Middle frontal gyrus (tissue), 1 donor: ENCODE data around the gene CTSV.
"Not testable (repeated sequence)": the region's sequence is repeated elsewhere in the genome, so short reads cannot be mapped to it uniquely, and the experiment has no call there.

Experiments used
- DNase-seq: peaks from one replicate; pipeline ENCODE4 v3.0.0-alpha.2; 2015; ENCODE audit warnings: low spot score; ENCODE audit errors: extremely low spot score

CTSV gene

DNA sequence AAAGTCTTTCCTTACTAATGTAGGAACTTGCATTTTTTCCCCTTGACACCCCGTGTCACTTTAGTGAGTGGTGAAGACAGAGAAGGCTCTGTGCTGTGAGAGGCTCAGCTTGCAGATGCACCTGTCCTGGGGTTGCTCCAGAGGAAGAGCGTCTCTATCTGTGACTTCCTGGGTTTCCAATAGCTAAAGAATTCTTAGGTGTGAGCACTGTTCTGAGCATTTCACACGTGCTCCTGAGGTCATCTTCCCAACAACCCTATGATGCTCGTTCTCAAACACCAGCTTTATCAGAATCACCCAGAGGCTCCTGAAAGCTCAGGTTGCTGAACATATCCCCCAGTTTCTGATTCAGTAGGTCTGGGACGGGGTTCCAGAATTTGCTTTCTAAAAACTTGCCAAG is 6.4 kb upstream of the CTSV start:
- no peak for DNase-seq

GRCh38 chr9:97041898-97042297 is 3.0 kb upstream of the CTSV start:
- no peak for DNase-seq

GRCh38 chr9:97039514-97039860 is 545 bp upstream of the CTSV start:
- DNase-seq: no peak

DNA sequence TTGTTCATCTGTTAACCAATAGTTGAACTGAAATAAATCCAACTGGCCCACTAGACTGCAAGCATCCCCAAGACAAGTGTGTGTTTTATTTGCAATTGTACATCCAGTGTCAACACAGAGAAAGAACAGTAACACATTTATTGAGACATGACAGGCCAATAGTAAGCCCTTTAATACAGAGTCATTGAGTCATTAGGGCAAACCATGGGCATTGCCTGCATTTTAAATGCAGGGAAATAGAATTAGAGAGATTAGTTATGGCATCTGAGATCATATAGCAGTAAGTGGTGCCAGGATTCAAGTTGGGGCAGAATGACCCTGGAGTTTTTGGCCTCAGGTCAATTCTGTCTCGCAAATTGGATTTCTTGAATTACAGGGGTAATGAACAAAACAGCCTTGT is 15.4 kb downstream of the CTSV start:
- not testable (repeated sequence) for DNase-seq

- DNase-seq: peak; percentile 53
Measured at GRCh38 chr9:97013151-97014132, 25.5 kb downstream of the CTSV start.

DNA sequence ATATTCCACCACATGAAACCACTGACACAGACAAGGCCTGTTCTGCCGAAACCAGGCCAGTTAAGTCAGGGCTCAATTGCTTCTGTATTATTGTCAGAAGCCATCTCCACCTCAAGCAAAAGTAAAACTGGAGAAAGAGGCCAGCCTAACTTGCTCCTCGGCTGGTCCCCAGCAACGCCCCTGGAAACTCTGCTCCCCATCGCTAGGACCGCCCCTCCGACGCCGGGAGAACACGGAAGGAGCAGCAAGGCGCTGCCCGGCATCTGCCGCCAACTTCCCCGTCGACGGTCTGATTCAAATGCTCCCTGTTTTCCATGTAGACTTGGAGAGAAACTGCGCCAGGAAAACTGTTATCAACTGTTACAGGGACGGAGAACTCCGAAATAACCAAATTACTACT is 26.3 kb downstream of the CTSV start:
- not testable (repeated sequence) for DNase-seq

- not testable (repeated sequence) for DNase-seq
Measured at GRCh38 chr9:97002195-97002594, 36.7 kb downstream of the CTSV start.

- DNase-seq: not testable (repeated sequence)
Measured at GRCh38 chr9:97001338-97001737, 37.6 kb downstream of the CTSV start.

GRCh38 chr9:97000139-97000787 is 38.7 kb downstream of the CTSV start:
- DNase-seq: not testable (repeated sequence)

DNA sequence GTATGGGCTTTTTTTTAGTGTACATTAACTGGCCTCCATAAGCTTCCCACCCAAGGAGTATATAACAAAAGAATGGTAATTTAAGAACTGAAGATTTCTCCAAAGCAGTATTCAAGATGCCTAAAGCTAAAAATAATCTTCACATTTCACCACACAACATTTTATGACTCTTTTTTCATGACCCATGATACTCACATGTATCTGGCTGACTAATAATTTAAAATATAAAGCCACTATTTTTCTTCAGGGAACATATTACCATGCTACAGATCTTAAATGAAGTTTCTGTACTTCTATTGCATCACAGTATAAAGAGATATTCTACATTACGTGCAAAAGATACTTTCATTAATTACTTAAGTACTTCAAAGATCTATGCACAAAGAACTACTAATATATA is 39.2 kb downstream of the CTSV start:
- not testable (repeated sequence) for DNase-seq

DNA sequence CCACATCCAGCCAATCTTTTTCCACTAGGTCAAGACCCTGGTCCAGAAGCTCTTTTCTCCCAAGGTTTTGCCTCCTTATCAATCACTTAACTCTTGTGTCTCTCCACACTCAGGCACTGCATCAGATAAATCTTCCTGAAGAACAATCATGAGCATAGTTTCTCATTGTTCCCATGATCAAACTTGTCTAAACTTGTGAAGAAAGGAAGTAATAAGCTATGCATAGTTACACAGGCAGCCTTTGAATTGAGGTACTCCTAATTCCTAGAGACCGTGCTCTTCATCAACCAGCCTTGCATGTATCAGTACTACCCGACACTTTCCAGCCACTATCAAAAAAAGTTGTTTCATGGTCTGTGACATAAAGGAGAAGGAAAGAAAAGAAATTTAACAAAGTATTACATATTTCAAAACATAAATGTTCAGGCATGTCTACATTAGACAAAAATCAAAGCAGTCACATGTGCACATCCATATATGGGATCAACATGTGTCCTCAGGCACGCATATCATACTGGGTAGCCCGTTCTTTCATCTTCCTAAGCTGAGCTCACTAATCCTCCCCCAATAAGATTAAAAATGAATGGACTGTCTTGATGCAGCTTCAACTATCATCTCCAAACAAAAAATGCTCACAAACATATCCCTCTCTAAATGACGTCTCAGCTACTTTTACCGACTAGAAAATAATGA is 41.8 kb downstream of the CTSV start:
- DNase-seq: not testable (repeated sequence)

DNA sequence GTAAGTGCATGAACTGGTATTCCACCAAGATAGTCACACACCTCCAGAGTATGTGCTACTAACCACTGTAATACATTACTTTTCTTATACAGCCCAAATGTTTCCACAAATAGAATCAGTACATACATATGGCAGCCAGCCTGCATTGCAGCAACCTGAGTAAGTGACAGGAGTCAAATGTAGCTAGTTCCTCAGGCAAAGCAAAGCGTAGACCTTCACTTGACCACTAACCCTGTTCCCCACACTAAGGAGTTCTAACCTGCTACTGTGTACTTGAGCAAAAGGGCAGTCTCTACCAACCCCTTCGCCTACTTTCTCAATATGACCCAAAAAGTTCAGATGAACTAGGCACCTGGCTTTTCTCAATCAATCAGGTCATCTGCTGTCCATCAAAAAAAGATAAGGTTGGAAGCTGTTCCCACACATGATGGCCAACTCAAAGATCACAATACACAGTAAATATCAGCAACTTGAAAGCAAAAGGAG is 44.4 kb downstream of the CTSV start:
- not testable (repeated sequence) for DNase-seq

DNA sequence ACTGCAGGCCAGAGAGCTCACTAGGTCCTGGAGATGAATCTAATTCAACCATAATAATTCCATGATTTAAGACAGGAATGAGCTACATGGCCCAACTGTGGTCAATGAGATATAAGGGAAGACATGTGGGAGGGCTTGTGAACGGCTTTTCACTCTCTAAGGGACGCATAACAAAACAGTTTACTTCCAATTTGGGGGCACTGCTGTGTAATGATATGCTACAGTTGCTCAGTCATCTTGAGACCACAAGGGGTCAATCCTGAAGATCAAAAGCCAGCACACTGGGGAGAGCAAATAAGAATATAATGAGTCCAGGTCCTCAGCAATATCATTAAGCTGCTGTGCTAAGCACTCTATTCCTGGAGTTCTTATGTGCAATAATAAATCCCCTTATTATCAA is 46.6 kb downstream of the CTSV start:
- not testable (repeated sequence) for DNase-seq

DNA sequence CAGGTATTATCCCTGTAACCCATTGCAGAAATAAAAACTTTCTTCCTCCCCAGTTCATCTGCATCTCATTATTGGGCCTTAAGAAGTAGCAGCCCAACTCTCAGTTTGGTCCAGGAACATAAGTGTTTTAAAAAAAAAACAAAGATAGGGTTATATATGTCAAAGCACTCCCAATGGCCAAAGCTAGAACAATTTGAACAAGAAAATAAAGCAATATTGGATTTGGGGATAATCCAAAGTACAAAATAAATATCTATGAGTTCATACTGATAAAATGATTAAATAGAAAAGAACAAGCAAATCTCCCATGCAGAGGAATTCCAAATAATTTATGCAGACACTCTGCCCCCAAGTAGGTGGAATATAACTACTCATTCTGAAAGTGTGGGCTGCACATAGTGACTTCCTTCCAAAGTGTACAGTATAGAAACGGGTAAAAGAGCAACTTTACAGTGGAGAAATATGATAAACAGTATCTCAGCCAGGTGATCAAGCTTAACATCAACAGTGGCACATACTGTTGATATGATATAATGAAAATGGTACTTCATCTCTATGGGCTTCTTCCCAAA is 49.1 kb downstream of the CTSV start:
- DNase-seq: not testable (repeated sequence)

DNA sequence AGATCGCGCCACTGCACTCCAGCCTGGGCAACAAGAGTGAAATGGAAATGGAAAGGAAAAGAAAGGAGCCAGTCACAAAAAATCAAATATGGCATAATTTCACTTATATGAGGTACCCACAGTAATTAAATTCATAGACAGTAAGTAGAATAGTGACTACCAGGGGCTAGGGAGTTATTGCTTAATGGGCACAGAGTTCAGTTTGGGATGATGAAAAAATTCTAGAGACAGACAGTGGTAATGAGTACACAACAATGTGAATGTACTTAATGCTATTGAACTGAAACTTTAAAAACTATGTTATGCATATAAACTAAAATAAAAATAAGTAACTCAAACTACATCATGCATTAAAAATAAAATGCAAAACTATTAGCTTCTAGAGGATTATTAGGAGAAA is 54.1 kb downstream of the CTSV start:
- not testable (repeated sequence) for DNase-seq

DNA sequence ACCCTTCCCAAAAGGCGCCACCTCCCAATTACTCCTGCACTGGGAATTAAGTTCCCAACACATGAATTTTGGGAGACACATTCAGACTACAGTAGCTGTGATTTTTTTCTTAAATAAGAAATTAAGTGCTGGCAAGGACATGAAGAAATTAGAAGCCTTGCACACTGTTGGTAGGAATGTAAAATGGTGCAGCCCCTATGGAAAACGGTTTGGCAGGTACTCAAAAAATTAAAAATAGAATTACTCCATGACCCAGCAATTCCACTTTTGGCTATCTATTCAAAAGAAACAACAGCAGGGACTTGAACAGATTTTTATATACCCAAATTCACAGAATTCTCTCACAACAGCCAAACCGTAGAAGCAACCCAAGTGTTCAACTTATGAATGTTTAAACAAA is 54.8 kb downstream of the CTSV start:
- not testable (repeated sequence) for DNase-seq

DNA sequence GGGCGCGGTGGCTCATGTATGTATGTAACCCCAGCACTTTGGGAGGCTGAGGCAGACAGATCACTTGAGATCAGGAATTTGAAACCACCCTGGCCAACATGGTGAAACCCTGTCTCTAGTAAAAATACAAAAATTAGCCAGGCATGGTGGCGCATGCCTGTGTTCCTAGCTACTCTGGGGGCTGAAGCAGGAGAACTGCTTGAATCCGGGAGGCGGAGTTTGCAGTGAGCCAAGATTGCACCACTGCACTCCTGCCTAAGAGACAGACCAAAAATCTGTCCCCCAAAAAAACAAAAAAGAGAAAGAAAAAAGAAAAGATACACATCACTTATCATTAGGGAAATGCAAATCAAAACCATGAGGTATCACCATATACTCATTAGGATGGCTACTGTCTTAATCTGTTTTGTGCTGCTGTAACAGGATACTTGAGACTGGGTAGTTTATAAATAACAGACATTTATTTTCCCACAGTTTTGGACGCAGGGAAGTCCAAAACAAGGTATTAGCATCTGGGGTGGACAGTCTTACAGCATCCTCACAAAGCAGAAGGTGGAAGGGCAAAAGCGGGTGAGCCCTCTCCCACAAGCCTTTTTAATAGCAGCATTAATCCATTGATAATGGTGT is 55.3 kb downstream of the CTSV start:
- not testable (repeated sequence) for DNase-seq
